Measurements from ENCODE around the gene PDE8A. TPM values are rescaled to one million over a fixed set of nuclear protein-coding genes. Genes with fewer than 3 reads are reported as not detected.
"Not testable (repeated sequence)": the region's sequence is repeated elsewhere in the genome, so short reads cannot be mapped to it uniquely, and the experiment has no call there.

Gene PDE8A
- total RNA-seq, 1 experiment from 2014 or later = 44.2 TPM

DNA sequence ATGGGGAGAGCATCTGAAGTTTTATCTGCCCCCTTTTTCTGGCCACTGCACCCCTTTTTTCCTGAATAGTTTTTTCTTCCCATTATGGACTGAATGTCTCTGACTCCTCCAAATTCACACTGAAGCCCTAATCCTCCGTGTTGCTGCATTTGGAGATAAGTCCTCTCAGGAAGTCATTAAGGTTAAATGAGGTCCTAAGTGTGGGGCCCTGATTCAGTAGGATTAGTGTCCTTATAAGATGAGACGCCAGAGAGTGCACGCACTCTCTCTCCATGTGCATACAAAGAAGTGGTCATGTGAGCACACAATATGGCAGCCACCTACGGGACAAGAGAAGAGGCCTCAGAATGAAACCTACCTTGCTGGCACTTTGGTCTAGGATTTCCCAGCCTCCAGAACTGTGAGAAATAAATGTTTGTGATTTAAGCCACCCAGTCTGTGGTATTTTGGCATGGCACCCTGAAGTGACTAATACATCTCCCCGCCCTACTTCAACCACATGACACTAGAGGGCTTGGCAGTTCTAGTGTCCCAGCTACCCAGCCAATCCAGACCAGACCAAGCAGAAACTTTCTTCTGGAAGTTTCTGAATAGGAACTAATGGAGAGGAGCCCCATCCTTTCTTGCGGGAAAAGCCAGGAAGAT lies 191.3 kb downstream of the PDE8A start:
- H3F3A ChIP-seq (ENCODE audit: low read length, unreplicated experiment) = no peaks in the 10 kb centered on the region
- no peak for ATAC-seq
- H3K36me3 ChIP-seq (ENCODE audit: low read depth, low read length) = no peaks in the 10 kb centered on the region; the same call in 1 of the 2 replicates
- no peak overlapping the region for H3K9ac ChIP-seq (ENCODE audit: low read length)
- no peak overlapping the region for H3K4me3 ChIP-seq (ENCODE audit: low read length)
- H2AFZ ChIP-seq (ENCODE audit: low read length) = no peak overlapping the region
- CTCF ChIA-PET = no interaction called here
- intact Hi-C loops (cut with micrococcal nuclease) = no loop called here
- BruUV-seq (replicated peaks) = no TSS peak
- peaks cover 11% of the 10 kb centered on the region for H3K4me1 ChIP-seq (ENCODE audit: insufficient read depth, low read length)
- no peaks in the 10 kb centered on the region for H3K9me2 ChIP-seq (replicated peaks; ENCODE audit: low read length)
- H3K79me2 ChIP-seq (ENCODE audit: low read length) = no peaks in the 10 kb centered on the region
- DNase-seq = peak; percentile 41
- POLR2A ChIA-PET (ENCODE audit: unreplicated experiment) = no interaction called here
- no peak overlapping the region for H3K27ac ChIP-seq (ENCODE audit: low read length)
- H3K9me3 ChIP-seq (ENCODE audit: low read length) = no peaks in the 10 kb centered on the region
- no peak overlapping the region for H3K4me2 ChIP-seq (ENCODE audit: low read length)
- TF ChIP-seq CTCF (conservative IDR thresholded peaks at IDR 0.05; ENCODE audit: low read depth, low read length) (no peak), EZH2 (IDR thresholded peaks at IDR 0.05; ENCODE audit: low read length, unreplicated experiment) (no peak), EZH2phosphoT487 (IDR thresholded peaks at IDR 0.05; ENCODE audit: borderline replicate concordance, low read length) (no peak)
- H4K20me1 ChIP-seq (ENCODE audit: low read length) = no peaks in the 10 kb centered on the region
- no peaks in the 10 kb centered on the region for H3K27me3 ChIP-seq (ENCODE audit: low read length)

- H2AFZ ChIP-seq (ENCODE audit: low read length); H4K20me1 ChIP-seq (ENCODE audit: low read length); H3K9me2 ChIP-seq (replicated peaks; ENCODE audit: low read length); ATAC-seq; BruUV-seq (replicated peaks); H3K79me2 ChIP-seq (ENCODE audit: low read length); CTCF ChIA-PET; H3K9me3 ChIP-seq (ENCODE audit: low read length); H3F3A ChIP-seq (ENCODE audit: low read length, unreplicated experiment); H3K9ac ChIP-seq (ENCODE audit: low read length); POLR2A ChIA-PET (ENCODE audit: unreplicated experiment); H3K36me3 ChIP-seq (ENCODE audit: low read depth, low read length); intact Hi-C loops (cut with micrococcal nuclease); H3K4me2 ChIP-seq (ENCODE audit: low read length); H3K4me3 ChIP-seq (ENCODE audit: low read length); H3K27ac ChIP-seq (ENCODE audit: low read length); DNase-seq; H3K27me3 ChIP-seq (ENCODE audit: low read length): not testable (repeated sequence)
- peaks cover 11% of the 10 kb centered on the region for H3K4me1 ChIP-seq (ENCODE audit: insufficient read depth, low read length)
Measured at GRCh38 chr15:85173630-85174029, 192.0 kb downstream of the PDE8A start.

- no peaks in the 10 kb centered on the region for H3K9me2 ChIP-seq (replicated peaks; ENCODE audit: low read length)
- TF ChIP-seq EZH2phosphoT487 (IDR thresholded peaks at IDR 0.05; ENCODE audit: borderline replicate concordance, low read length) (no peak), EZH2 (IDR thresholded peaks at IDR 0.05; ENCODE audit: low read length, unreplicated experiment) (no peak), CTCF (conservative IDR thresholded peaks at IDR 0.05; ENCODE audit: low read depth, low read length) (no peak)
- ChIA-PET CTCF (no interaction called here), POLR2A (ENCODE audit: unreplicated experiment) (no interaction called here)
- H3K79me2 ChIP-seq (ENCODE audit: low read length) = no peaks in the 10 kb centered on the region
- H3K36me3 ChIP-seq (ENCODE audit: low read depth, low read length) = no peaks in the 10 kb centered on the region; the same call in 1 of the 2 replicates
- intact Hi-C loops (cut with micrococcal nuclease) = no loop called here
- no peak overlapping the region for H3K4me2 ChIP-seq (ENCODE audit: low read length)
- H3K4me1 ChIP-seq (ENCODE audit: insufficient read depth, low read length) = peaks cover 11% of the 10 kb centered on the region
- H2AFZ ChIP-seq (ENCODE audit: low read length) = no peak overlapping the region
- ATAC-seq (no peak), DNase-seq (no peak)
- H3K27me3 ChIP-seq (ENCODE audit: low read length) = no peaks in the 10 kb centered on the region
- H3F3A ChIP-seq (ENCODE audit: low read length, unreplicated experiment) = no peaks in the 10 kb centered on the region
- H3K9me3 ChIP-seq (ENCODE audit: low read length) = no peaks in the 10 kb centered on the region
- H3K27ac ChIP-seq (ENCODE audit: low read length) = no peak overlapping the region
- H4K20me1 ChIP-seq (ENCODE audit: low read length) = no peaks in the 10 kb centered on the region
- H3K9ac ChIP-seq (ENCODE audit: low read length) = no peak overlapping the region
- no TSS peak for BruUV-seq (replicated peaks)
- no peak overlapping the region for H3K4me3 ChIP-seq (ENCODE audit: low read length)
Measured at GRCh38 chr15:85174521-85174920, 192.9 kb downstream of the PDE8A start.

DNA sequence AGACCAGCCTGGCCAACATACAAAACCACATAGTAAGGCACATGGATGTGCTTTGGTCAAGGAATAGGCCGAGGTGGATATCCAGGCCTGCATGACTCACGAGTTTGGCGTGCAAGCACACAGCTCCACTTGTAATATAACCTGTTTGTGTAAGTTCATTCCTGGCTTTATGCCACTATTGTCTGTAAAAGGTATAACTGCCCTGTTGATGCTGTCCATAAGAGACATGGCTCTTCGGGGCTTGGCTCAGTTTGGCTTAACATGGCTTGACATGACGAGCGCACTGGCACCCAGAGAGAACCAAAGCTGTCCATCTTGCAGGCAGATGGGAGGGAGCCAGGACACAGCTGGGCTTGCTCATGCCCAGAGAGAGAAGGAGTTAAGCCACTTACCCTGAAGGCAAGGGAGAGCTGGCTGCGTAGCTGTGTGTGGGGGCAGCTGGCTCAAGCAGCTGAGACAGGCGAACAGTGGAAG lies 195.4 kb downstream of the PDE8A start:
- H3F3A ChIP-seq (ENCODE audit: low read length, unreplicated experiment); H3K36me3 ChIP-seq (ENCODE audit: low read depth, low read length); H3K4me3 ChIP-seq (ENCODE audit: low read length); H3K9me2 ChIP-seq (replicated peaks; ENCODE audit: low read length); CTCF ChIA-PET; H2AFZ ChIP-seq (ENCODE audit: low read length); intact Hi-C loops (cut with micrococcal nuclease); H3K9ac ChIP-seq (ENCODE audit: low read length); H3K27me3 ChIP-seq (ENCODE audit: low read length); H3K79me2 ChIP-seq (ENCODE audit: low read length); BruUV-seq (replicated peaks); H4K20me1 ChIP-seq (ENCODE audit: low read length); H3K9me3 ChIP-seq (ENCODE audit: low read length): not testable (repeated sequence)
- ATAC-seq = peak; percentile 94
- Histone ChIP-seq H3K27ac (ENCODE audit: low read length) (peak overlapping the region; percentile 32; the same call in 1 of the 2 replicates), H3K4me2 (ENCODE audit: low read length) (0 out of 2 replicates have a peak overlapping the region, but pooled peaks have one; percentile 28), H3K4me1 (ENCODE audit: insufficient read depth, low read length) (peaks cover 11% of the 10 kb centered on the region)
- peak; percentile 83 for DNase-seq
- POLR2A ChIA-PET (ENCODE audit: unreplicated experiment) = interaction anchor here (0.5 kb wide), 1 partner anchor 220 kb away, joined by 8 read pairs; no protein-coding TSS in a partner anchor

Measured in PC-3 (cell line).